Measurements from ENCODE around the gene AMH. TPM values are rescaled to one million over a fixed set of nuclear protein-coding genes. Genes with fewer than 3 reads are reported as not detected.
A peak's percentile ranks its signal among the peaks of the same experiment; 100 is the strongest.

Gene AMH
- total and polyA plus RNA-seq, 2 experiments from 2014 or later, result 1.9 to 6.8 TPM

DNA sequence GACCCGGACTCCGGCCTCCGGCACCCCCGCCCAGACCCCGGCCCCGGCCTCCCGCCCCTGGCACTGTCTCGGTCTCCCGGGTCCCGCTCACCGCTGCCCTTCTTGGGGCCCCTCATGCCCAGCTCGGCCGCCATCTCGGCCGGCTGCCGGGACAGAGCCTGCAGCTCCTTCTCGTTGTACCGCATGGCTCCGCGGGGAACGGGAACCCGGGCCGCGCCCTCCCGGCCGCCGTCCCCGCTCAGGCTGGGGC lies 13.1 kb upstream of the AMH start (continued):
- TF ChIP-seq, protein P1, sequence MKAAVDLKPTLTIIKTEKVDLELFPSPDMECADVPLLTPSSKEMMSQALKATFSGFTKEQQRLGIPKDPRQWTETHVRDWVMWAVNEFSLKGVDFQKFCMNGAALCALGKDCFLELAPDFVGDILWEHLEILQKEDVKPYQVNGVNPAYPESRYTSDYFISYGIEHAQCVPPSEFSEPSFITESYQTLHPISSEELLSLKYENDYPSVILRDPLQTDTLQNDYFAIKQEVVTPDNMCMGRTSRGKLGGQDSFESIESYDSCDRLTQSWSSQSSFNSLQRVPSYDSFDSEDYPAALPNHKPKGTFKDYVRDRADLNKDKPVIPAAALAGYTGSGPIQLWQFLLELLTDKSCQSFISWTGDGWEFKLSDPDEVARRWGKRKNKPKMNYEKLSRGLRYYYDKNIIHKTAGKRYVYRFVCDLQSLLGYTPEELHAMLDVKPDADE (IDR thresholded peaks at IDR 0.05), result no peak
- TF ChIP-seq ZNF331 (CRISPR knock-in tag; IDR thresholded peaks at IDR 0.05; ENCODE audit: low read depth) (no peak), JUNB (IDR thresholded peaks at IDR 0.05; ENCODE audit: unreplicated experiment) (no peak), EZH2phosphoT487 (IDR thresholded peaks at IDR 0.05; ENCODE audit: unreplicated experiment) (no peak), CREB1 (CRISPR knock-in tag; IDR thresholded peaks at IDR 0.05; ENCODE audit: low read depth) (no peak), STAT1 (IDR thresholded peaks at IDR 0.05; ENCODE audit: unreplicated experiment) (no peak)

DNA sequence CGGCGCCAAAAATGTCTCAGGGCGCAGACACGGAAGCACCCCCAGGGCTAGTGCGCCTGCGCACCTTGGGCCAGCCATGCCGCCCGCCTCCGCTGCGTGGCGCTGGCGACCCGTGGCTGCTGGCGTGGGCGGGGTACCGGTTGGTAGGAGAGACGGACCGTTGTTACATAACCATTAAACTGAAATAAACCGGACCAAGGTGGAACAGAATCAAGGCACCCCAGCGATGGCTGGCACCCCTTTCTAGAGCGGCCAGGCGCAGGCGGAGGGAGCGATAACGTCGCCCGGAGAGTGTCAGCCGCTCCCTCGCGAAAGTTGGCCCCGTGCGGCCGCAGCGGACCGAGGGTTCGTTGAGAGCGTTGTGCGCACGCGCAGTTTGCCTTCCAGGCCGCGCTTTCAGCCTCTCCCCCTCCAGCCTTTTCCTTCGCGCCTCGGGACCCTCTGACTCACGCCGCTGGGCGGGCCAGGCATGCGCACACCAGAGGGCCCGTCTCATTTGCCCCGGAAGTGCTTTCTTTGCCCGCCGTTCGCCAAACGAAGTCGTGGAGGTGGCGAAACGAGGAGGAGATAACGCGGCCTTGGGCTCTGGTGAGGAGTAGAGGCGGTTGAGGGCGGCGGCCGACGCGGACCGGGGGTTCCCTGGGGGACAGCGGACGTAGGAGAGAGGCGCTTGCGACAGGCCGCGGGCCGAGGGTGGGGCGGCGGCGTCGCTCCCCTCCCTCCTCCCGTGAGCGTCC lies 12.6 kb upstream of the AMH start, which contains the start of the genes PLEKHJ1 and SF3A2:
PLEKHJ1 (minus strand) TSS at position 16 of the 737 bp plus-strand sequence. CDS start 81 bp downstream, outside the sequence.
SF3A2 (plus strand) TSS at position 511 of the 737 bp plus-strand sequence. CDS start 6,595 bp downstream, outside the sequence.
- no peaks in the 10 kb centered on the region for H3K36me3 ChIP-seq (ENCODE audit: insufficient read depth)
- Mint-ChIP-seq H3K4me3 (peak within 1 kb of the TSS; percentile 98), H3K27ac (peak within 1 kb of the TSS; percentile 99), H3K9me3 (peaks cover 15% of the 10 kb centered on the region; the same call in 2 of the 3 replicates), H3K4me1 (peaks cover 42% of the 10 kb centered on the region), H3K27me3 (ENCODE audit: insufficient read depth, low read depth, poor library complexity) (peaks cover 22% of the 10 kb centered on the region), H3K36me3 (ENCODE audit: low read depth) (peaks cover 43% of the 10 kb centered on the region)
- peak within 1 kb of the TSS; percentile 94 for H3K27ac ChIP-seq (ENCODE audit: low read depth)
- H3K4me2 ChIP-seq, result peak within 1 kb of the TSS; percentile 97
- H3K4me3 ChIP-seq, result peak within 1 kb of the TSS; percentile 96
- peak; percentile 73 for ATAC-seq
- peak; percentile 98 for DNase-seq (ENCODE audit: low spot score)
- peaks cover 26% of the 10 kb centered on the region; the same call in 1 of the 2 replicates for H3F3A ChIP-seq (replicated peaks; ENCODE audit: low read depth)
- H3K4me1 ChIP-seq (ENCODE audit: insufficient read depth), result peaks cover 32% of the 10 kb centered on the region
- no peaks in the 10 kb centered on the region for H3K9me2 ChIP-seq (ENCODE audit: insufficient read depth)
- no peaks in the 10 kb centered on the region for H3K27me3 ChIP-seq (ENCODE audit: insufficient read depth)
- H3K79me2 ChIP-seq (replicated peaks; ENCODE audit: insufficient read depth), result peaks cover 66% of the 10 kb centered on the region
- peaks cover 41% of the 10 kb centered on the region for H4K20me1 ChIP-seq (replicated peaks; ENCODE audit: insufficient read depth)
- H2AFZ ChIP-seq, result peak within 1 kb of the TSS; percentile 90
- no peak for TF ChIP-seq ZNF331 (CRISPR knock-in tag; IDR thresholded peaks at IDR 0.05; ENCODE audit: low read depth)
- TF ChIP-seq ZNF114 (CRISPR knock-in tag; IDR thresholded peaks at IDR 0.05), result no peak
- no peak for TF ChIP-seq EZH2phosphoT487 (IDR thresholded peaks at IDR 0.05; ENCODE audit: unreplicated experiment)
- TF ChIP-seq EZH2 (IDR thresholded peaks at IDR 0.05; ENCODE audit: low read depth, unreplicated experiment), result no peak
- TF ChIP-seq ZNF462 (CRISPR knock-in tag; IDR thresholded peaks at IDR 0.05), result no peak
- TF ChIP-seq CTCF (conservative IDR thresholded peaks at IDR 0.05; ENCODE audit: low read depth in 2 of 2), result peak; percentile 81 to 96
- TF ChIP-seq JUNB (IDR thresholded peaks at IDR 0.05; ENCODE audit: unreplicated experiment), result no peak
- TF ChIP-seq POLR2AphosphoS5 (IDR thresholded peaks at IDR 0.05; ENCODE audit: low read depth), result peak; percentile 88
- no peak for TF ChIP-seq NANOG (IDR thresholded peaks at IDR 0.05; ENCODE audit: borderline replicate concordance)
- peak; percentile 51 for TF ChIP-seq CREB1 (CRISPR knock-in tag; IDR thresholded peaks at IDR 0.05; ENCODE audit: low read depth)

Data from GM23338 (cell line).